Activated gamma-delta T cell (primary cell): Measurements from ENCODE around the gene LEP.
"Not testable (repeated sequence)": the region's sequence is repeated elsewhere in the genome, so short reads cannot be mapped to it uniquely, and the experiment has no call there.

Source experiments
- DNase-seq: peaks from one replicate; lab custom pipeline; 2025; lab: John Stamatoyannopoulos, UW

Gene LEP

DNA sequence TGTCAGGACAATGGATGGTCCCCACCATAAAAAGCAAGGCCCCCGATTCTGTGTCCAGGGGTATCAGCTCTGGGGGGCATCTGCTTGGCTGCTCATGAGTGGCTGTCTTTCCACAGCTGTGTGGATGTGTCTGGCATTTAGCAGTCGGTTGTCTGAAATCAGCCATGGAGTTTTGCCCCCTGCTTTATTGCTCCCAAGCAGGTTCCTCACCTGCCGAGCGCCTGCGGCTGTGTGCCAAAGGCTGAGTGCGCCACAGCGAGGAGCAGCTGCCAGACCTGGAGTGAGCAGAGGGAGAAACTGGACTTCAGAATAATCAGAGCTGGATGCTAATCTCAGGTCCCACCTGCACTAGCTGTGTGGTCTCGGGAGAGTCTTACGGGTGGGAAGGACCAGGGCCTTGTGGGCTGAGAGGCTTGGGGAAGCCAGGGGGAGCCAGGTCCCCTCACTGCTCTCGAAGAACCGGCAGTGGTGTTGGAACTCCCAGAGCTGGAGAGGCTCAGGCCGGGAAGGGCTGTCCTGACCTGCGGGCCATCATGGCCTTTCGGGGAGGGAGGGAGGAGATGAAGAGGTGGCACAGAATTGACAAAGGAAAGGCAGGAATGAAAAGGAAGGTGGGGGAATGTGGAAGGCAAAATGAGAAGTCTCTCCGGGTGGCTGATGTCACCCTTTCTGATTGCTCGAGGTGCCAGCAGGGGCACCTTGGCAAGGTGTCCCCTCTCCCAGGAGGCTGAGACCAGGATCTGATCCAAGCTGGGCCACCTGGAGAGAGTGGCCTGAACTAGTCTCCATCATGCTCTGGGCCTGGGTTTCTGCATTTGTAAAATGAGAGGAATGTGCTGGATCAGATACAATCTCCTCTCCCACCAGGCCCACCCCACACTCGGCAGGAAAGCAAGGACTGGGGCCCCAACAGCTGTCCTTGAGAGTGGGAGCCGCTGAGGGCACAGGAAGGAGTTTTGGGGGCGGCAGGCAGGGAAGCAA is 30.2 kb upstream of the LEP start:
- DNase-seq, result no peak

DNA sequence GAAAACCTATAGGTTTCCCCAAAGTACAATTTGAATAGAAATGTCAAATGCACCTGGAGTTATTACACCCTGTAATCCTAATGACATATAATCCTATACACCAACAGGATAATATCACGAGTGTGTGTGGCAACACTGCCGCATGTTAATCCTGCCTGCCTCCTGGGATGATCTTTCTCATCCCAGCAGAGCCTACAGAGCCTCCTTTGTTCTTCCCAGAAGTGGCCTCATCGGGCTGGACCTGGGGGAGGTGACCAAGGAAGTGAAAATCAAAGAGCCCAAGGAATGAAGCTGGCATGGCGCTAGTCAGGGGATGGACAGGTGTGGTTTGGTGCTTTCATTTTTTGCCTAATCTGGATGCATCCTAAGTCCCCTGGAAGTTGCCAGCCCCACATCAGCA is 29.5 kb upstream of the LEP start:
- DNase-seq, result no peak

DNA sequence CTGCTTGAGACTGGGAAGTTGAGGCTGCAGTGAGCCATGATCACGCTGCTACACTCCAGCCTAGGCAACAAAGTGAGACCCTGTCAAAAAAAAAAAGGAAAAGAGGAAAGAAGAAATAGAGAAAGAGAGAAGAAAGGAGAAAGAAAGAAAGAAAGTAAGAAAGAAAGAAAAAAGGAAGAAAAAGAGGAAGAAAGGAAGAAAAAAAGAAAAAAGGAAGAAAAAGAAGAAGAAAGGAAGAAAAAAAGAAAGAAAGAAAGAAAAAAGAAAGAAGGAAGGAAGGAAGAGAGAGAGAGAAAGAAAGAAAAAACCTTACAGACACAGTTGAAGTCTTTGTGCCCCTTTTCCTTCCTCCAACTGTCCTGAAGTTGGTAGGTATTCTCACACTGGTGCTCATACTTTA is 26.6 kb upstream of the LEP start:
- no peak for DNase-seq

DNA sequence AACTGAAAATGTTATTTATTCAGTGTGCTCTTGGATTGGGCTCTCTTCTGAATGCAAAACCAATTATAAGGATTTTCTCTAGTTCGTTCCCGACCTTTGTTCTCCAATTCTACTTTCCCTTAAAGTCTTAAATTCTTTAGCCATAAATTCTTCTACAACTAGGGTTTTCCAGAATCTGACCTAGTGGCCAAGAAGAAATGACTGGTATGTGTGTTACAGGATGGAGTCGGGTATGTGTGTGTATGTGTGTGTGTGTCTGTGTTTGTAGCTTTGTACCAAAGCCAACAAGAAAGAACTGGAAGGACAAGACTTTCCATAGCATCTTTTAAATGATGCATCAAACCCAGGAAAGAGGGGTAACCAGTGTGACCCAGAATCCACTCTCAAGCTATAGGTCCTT is 25.8 kb upstream of the LEP start:
- no peak for DNase-seq

DNA sequence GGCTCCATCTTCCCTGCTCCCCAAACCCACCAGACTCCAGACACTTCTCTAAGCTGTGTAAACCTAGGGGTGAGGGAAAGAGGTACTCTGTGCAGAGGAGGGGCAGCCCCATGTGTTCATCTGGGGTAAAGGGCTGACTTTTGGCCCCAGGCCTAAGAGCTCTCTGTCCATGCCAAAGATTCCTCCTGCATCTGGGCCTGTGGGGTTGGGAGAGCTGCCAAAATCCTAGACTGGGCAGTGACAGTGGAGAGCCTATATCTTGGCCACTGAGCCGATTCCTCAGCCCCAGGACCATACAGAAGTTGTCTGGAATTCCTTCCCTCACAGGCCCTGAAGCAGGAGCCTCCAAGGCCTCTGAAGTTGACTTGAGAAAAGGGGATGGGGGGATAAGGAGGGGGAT is 25.3 kb upstream of the LEP start:
- no peak for DNase-seq

GRCh38 chr7:128217030-128217805 is 23.9 kb upstream of the LEP start:
- DNase-seq, result no peak

DNA sequence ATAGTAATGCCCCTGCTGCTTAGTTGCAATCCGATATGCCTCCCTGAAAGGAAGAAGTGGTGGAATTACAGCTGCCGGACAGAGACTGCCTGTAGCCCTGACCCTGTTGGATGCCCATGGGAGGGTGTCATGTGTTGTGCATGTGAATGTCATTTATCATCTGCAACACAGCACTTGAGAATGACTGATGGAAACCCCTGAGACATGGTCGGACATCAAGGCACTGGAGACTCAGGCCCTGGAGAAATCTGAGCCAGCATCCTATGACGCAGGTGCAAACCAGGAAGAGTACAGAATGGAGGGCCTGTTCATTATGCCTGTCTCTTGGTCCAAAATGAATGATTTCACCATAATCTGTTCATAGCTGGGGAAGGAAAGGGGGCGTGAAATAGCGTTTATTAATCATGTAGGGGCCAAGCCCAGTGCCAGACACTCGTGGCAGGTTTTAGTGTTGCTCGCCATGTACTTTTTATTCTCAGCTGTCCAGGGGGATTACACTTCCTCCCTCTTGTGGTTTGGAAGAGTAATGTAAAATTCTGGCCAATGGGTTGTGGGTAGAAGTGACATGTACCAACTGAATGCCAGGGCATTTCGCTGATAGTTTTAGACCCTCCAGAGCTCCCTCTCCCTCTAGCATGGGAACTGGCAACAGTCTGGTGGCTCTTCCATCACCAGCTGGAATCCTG is 23.0 kb upstream of the LEP start:
- no peak for DNase-seq

DNA sequence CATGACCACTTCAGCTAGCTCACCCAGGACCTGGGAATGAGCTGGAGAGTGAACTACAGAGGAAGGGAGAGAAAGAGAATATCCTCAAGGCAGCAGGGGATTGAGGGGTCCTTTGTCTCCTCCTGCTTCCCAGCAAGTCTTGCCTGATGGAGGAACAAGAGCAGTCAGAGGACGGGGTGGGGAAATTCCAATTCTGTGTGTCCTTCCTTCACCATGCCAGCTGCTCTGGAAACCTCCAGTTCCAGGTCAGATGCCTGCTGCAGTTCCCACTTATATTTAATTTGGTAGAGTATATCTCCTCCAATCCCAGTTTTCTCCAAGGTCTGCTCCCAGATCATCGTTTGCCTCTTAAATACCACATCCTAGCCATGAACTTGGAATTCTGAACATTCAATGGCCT is 21.4 kb upstream of the LEP start:
- no peak for DNase-seq

DNA sequence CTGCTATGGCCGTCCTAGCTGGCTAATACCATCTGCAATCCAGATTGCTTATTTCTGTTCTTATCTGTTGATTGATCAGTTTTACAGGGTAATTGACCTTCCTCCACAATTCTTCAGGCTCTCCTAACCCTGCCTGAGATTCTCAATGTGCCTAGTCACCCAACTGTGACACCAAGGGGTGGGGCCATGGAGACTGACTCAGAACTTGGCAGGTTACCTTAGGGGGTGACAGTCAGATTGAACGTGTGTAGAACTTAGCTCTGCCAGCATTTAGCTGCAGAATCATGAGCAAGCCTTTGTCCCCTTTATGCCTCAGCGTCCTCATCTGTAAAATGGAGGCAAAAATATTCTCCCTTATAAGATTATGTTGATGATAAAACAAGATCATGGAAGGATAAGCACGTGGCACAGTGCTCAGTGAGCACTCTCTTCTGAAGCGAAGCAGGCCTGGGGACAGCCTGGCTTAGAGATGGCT is 19.1 kb upstream of the LEP start:
- DNase-seq, result no peak

- no peak for DNase-seq
Observed at GRCh38 chr7:128226132-128226980, 14.7 kb upstream of the LEP start.

- DNase-seq, result no peak
Observed at GRCh38 chr7:128227271-128227670, 13.8 kb upstream of the LEP start.

DNA sequence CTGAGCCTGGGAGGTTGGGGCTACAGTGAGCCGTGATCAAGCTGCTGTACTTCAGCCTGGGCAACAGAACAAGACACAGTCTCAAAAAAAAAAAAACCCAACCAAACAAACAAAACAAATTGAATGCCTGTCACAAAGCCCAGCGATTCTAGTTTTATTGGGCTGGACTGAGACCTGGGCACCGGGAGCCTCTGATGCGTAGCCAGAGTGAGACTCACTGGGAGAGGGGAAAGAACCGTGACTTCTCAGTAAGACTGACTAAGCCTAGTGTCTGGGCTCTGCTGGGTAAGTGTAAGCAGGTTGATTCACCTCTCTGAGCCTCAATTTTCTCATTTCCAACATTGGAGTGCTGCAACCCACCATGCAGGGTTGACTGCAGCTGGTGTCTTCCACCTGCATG is 10.1 kb upstream of the LEP start:
- DNase-seq, result no peak

- DNase-seq, result no peak
Observed at GRCh38 chr7:128231677-128232076, 9.4 kb upstream of the LEP start.

GRCh38 chr7:128233471-128233870 is 7.6 kb upstream of the LEP start:
- no peak for DNase-seq

DNA sequence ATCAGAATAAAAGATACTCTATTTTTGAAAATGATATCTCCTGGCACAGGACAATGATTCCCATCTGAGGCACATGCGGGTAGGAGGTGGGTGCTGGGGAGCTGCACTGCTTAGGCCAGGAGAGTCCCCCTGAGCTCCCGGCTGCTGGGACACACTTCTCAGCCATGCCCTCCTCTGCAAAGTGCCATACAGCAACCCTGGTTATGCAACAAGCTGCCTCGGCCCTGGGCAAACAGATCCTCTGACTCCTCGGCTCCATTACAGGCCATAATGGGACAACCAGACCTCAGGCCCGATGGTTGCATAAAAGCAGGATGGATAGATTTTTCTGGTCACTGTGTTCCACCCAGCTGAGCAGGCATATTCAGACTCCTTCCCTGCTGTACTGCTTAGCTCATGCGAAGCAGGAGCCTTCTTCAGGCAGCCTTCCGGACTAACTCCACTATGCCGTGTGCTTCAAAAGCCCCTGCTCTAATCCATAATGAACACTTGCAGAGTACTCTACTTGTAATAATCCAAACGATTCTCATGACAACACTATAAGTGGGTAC is 6.5 kb upstream of the LEP start:
- no peak for DNase-seq

DNA sequence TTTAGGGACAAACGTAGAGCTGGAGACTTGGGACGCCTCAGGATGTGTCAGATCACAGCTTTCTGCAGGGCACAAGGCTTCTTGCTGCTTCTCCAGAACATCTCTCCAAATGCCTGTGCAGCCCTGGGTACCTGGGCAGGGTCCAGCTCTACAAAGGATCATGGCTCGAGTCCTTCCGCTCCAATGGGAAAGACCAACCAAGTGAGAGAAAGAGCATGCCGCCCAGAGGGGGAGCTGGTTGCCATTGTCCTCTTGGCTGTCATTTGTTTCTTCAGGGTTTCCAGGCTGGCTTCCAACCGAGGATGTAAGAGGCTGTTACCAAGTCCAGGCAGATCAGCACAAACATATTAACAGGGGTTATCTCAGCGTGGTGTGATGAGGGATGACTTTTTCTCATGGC is 5.6 kb upstream of the LEP start:
- DNase-seq, result no peak

- no peak for DNase-seq
Observed at GRCh38 chr7:128236924-128237586, 4.0 kb upstream of the LEP start.

DNA sequence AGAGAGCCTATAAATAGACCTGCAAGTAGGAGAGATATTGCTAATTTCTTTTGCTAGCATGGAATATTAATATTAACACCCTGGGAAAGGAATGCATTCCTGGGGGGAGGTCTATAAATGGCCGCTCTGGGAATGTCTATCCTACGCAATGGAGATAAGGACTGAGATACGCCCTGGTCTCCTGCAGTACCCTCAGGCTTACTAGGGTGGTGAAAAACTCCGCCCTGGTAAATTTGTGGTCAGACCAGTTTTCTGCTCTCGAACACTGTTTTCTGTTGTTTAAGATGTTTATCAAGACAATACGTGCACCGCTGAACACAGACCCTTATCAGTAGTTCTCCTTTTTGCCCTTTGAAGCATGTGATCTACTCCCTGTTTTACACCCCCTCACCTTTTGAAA is 1.9 kb upstream of the LEP start:
- DNase-seq, result not testable (repeated sequence)

DNA sequence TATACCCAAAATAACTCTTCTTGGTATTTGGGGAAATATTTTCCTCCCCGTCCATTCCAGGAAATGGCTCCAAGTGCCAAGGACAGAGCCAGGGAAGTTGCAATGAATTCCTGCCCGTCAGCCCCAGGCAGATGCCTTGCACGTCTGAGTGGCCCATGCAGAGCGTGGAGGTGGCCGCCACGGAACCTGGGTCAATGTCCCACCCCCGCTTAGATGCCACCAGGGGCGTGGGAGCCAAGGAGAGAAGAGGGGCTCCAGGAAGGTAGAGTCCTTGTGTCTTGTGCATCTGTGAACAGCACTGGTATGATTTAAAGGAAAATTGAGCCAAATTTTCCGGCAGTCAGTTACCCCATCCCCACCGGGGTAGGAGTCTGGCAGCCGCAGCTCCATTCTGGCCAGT is 1.6 kb downstream of the LEP start:
- no peak for DNase-seq

DNA sequence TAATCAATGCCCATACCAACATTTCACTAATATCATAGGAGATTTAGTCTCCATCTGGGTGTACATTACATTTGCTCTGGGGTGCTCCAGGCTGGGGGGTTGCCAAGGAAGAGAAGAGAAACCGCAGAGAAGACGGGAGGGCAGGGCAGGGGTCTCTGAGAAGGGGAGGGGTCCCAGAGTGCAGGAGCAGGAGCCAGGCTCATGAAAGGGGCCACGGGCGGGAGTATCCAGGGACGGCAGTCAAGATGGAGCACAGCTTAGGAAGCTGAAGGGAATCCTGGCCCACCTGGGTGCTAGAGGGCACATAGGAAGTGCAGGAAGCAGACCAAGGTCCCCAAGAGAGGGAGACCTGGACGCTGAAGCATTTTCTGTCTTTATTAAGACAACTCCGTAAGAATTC is 2.2 kb downstream of the LEP start:
- no peak for DNase-seq

DNA sequence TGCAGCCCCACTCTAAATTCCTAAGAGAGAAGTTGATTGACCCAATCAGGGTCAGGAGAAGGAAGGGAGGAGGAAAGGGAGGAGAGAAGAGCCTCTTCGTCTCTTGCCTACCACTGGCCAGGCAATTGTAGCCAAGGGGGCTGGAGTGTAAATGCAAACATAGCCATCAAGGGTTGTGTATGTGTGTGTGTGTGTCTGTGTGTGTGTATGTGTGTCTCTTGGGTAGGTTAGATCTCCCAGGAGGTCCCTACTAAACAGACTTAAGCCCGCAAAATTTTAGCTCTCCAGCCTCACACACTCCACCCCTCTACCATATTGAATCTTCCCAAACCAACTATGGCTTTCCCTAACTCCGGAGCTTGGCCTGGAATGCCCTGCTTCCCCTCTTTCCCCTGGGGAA is 3.8 kb downstream of the LEP start:
- DNase-seq, result no peak
